ENCODE data around the gene EGLN1.

DNA sequence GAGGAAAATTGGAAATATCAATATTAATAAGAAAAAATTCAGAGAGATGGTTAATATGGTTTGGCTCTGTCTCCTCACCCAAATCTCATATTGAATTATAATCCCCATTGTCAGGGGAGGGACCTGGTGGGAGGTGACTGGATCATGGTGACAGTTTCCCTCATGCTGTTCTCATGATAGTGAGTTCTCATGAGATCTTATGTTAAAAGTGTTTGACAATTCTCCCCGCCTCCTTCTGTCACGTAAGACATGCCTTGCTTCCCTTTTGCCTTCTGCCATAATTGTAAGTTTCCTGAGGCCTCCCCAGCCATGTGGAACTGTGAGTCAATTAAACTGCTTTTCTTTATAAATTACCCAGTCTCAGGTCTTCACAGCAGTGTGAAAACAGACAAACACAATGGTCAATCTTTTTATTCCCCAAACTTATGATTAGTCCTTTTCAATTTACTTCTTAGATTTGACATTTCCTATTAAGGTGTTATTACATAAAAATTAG, 11.0 kb downstream of the EGLN1 start:
- TF ChIP-seq BACH1 (IDR thresholded peaks at IDR 0.05; ENCODE audit: low read length) (no peak), CBX5 (IDR thresholded peaks at IDR 0.05; ENCODE audit: low read depth, low read length) (no peak), TCF12 (IDR thresholded peaks at IDR 0.05; ENCODE audit: low read depth, low read length) (no peak), POLR2AphosphoS5 (IDR thresholded peaks at IDR 0.05; ENCODE audit: low read depth, low read length) (no peak), CEBPB (IDR thresholded peaks at IDR 0.05; ENCODE audit: low read depth, low read length) (no peak), TAF1 (IDR thresholded peaks at IDR 0.05; ENCODE audit: low read depth, low read length) (no peak), YY1 (IDR thresholded peaks at IDR 0.05; ENCODE audit: low read depth, low read length) (no peak), EZH2 (IDR thresholded peaks at IDR 0.05; ENCODE audit: low read depth, low read length, severe bottlenecking) (no peak), POLR2A (IDR thresholded peaks at IDR 0.05; ENCODE audit: control extremely low read depth in 1 of 2, low read depth in 2 of 2, low read length in 2 of 2) (no peak), SIN3A (conservative IDR thresholded peaks at IDR 0.05 in 1 of 2, IDR thresholded peaks at IDR 0.05 in 1 of 2; ENCODE audit: low read depth in 1 of 2, low read length in 2 of 2) (no peak), SP1 (IDR thresholded peaks at IDR 0.05; ENCODE audit: low read depth, low read length) (no peak), TEAD4 (IDR thresholded peaks at IDR 0.05; ENCODE audit: low read depth, low read length) (no peak)
- TF ChIP-seq, protein P1, sequence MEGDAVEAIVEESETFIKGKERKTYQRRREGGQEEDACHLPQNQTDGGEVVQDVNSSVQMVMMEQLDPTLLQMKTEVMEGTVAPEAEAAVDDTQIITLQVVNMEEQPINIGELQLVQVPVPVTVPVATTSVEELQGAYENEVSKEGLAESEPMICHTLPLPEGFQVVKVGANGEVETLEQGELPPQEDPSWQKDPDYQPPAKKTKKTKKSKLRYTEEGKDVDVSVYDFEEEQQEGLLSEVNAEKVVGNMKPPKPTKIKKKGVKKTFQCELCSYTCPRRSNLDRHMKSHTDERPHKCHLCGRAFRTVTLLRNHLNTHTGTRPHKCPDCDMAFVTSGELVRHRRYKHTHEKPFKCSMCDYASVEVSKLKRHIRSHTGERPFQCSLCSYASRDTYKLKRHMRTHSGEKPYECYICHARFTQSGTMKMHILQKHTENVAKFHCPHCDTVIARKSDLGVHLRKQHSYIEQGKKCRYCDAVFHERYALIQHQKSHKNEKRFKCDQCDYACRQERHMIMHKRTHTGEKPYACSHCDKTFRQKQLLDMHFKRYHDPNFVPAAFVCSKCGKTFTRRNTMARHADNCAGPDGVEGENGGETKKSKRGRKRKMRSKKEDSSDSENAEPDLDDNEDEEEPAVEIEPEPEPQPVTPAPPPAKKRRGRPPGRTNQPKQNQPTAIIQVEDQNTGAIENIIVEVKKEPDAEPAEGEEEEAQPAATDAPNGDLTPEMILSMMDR (IDR thresholded peaks at IDR 0.05; ENCODE audit: control extremely low read depth in 1 of 3, insufficient read depth in 1 of 3, low read depth in 1 of 3, low read length in 3 of 3): no peak
- TF ChIP-seq, protein P2, sequence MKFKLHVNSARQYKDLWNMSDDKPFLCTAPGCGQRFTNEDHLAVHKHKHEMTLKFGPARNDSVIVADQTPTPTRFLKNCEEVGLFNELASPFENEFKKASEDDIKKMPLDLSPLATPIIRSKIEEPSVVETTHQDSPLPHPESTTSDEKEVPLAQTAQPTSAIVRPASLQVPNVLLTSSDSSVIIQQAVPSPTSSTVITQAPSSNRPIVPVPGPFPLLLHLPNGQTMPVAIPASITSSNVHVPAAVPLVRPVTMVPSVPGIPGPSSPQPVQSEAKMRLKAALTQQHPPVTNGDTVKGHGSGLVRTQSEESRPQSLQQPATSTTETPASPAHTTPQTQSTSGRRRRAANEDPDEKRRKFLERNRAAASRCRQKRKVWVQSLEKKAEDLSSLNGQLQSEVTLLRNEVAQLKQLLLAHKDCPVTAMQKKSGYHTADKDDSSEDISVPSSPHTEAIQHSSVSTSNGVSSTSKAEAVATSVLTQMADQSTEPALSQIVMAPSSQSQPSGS (IDR thresholded peaks at IDR 0.05; ENCODE audit: low read length): no peak

All from H1 (cell line).